ENCODE results near the gene ST7L. TPM values are rescaled to one million over a fixed set of nuclear protein-coding genes. Genes with fewer than 3 reads are reported as not detected.

ST7L gene
- total RNA-seq, 3 donors from 2014 or later (not counting 1 experiment from before 2014, with no cell fraction given): 23.5 to 32.3 (median 30.1) TPM

- H3K36me3 Mint-ChIP-seq: no peaks in the 10 kb centered on the region
- Histone ChIP-seq H3K9me3 (ENCODE audit: control insufficient read depth, insufficient read depth, low read length) (no peaks in the 10 kb centered on the region), H3K36me3 (ENCODE audit: control insufficient read depth, insufficient read depth, low read length) (no peaks in the 10 kb centered on the region), H3K4me3 (ENCODE audit: low read length) (no peak overlapping the region), H3K4me1 (ENCODE audit: control insufficient read depth, insufficient read depth, low read length) (peaks cover 16% of the 10 kb centered on the region), H3K27ac (ENCODE audit: low read length) (no peak overlapping the region), H3K27me3 (ENCODE audit: control insufficient read depth, insufficient read depth, low read length) (peaks cover 13% of the 10 kb centered on the region)
- no peak for TF ChIP-seq CTCF (IDR thresholded peaks at IDR 0.05)
- intact Hi-C loops (cut with micrococcal nuclease): loop anchor here (10.0 kb wide), 1 partner anchor 295 kb away; no protein-coding TSS in a partner anchor
- peaks cover 0 to 8% of the 10 kb centered on the region in 2 donors for H3K4me1 Mint-ChIP-seq
- H3K27ac Mint-ChIP-seq: no peak overlapping the region
- H3K4me3 Mint-ChIP-seq: peak overlapping the region; percentile 78
- 52% methylated on average over 16 of the region's 16 CpGs for WGBS (ENCODE audit: insufficient coverage)
- H3K27me3 Mint-ChIP-seq (ENCODE audit: low read depth in 2 of 2): peaks cover 21 to 32% of the 10 kb centered on the region in 2 donors
- ATAC-seq: no peak
- no peak for DNase-seq
- H3K9me3 Mint-ChIP-seq: no peaks in the 10 kb centered on the region
Measured at GRCh38 chr1:112509660-112510178, 109.2 kb downstream of the ST7L start.

GRCh38 chr1:112509005-112509659 lies 109.8 kb downstream of the ST7L start:
- Histone ChIP-seq H3K9me3 (ENCODE audit: control insufficient read depth, insufficient read depth, low read length) (no peaks in the 10 kb centered on the region), H3K4me1 (ENCODE audit: control insufficient read depth, insufficient read depth, low read length) (peaks cover 16% of the 10 kb centered on the region), H3K36me3 (ENCODE audit: control insufficient read depth, insufficient read depth, low read length) (no peaks in the 10 kb centered on the region), H3K4me3 (ENCODE audit: low read length) (peak overlapping the region; percentile 45), H3K27me3 (ENCODE audit: control insufficient read depth, insufficient read depth, low read length) (peaks cover 13% of the 10 kb centered on the region), H3K27ac (ENCODE audit: low read length) (no peak overlapping the region)
- H3K9me3 Mint-ChIP-seq: no peaks in the 10 kb centered on the region
- H3K4me3 Mint-ChIP-seq: peak overlapping the region; percentile 78
- ATAC-seq (peak; percentile 46 to 61 (median 47)), DNase-seq (peak; percentile 27 to 52)
- TF ChIP-seq CTCF (IDR thresholded peaks at IDR 0.05): no peak
- H3K27ac Mint-ChIP-seq: no peak overlapping the region
- H3K36me3 Mint-ChIP-seq: no peaks in the 10 kb centered on the region
- peaks cover 27 to 38% of the 10 kb centered on the region in 2 donors for H3K27me3 Mint-ChIP-seq (ENCODE audit: low read depth in 2 of 2)
- 12% methylated on average over 66 of the region's 66 CpGs for WGBS (ENCODE audit: insufficient coverage)
- intact Hi-C loops (cut with micrococcal nuclease): loop anchor here (10.0 kb wide), 1 partner anchor 296 kb away; no protein-coding TSS in a partner anchor
- peaks cover 0 to 8% of the 10 kb centered on the region in 2 donors for H3K4me1 Mint-ChIP-seq

GRCh38 chr1:112508278-112509004 lies 110.5 kb downstream of the ST7L start, which contains the start of gene WNT2B:
Gene WNT2B, plus strand, starts transcription at chr1:112508965. Its CDS starts 298 bp downstream, at chr1:112509263.
- no peak for TF ChIP-seq CTCF (IDR thresholded peaks at IDR 0.05)
- peaks cover 31 to 44% of the 10 kb centered on the region in 2 donors for H3K27me3 Mint-ChIP-seq (ENCODE audit: low read depth in 2 of 2)
- Histone ChIP-seq H3K27ac (ENCODE audit: low read length) (no peak within 1 kb of the TSS), H3K4me3 (ENCODE audit: low read length) (peak within 1 kb of the TSS; percentile 45), H3K9me3 (ENCODE audit: control insufficient read depth, insufficient read depth, low read length) (no peaks in the 10 kb centered on the region), H3K4me1 (ENCODE audit: control insufficient read depth, insufficient read depth, low read length) (peaks cover 16% of the 10 kb centered on the region), H3K27me3 (ENCODE audit: control insufficient read depth, insufficient read depth, low read length) (peaks cover 15% of the 10 kb centered on the region), H3K36me3 (ENCODE audit: control insufficient read depth, insufficient read depth, low read length) (no peaks in the 10 kb centered on the region)
- H3K4me1 Mint-ChIP-seq: peaks cover 0 to 8% of the 10 kb centered on the region in 2 donors
- ATAC-seq (peak; percentile 69 to 78 (median 74)), DNase-seq (peak; percentile 33 to 74)
- H3K9me3 Mint-ChIP-seq: no peaks in the 10 kb centered on the region
- intact Hi-C loops (cut with micrococcal nuclease): loop anchor here (10.0 kb wide), 1 partner anchor 296 kb away; no protein-coding TSS in a partner anchor
- H3K27ac Mint-ChIP-seq: peak within 1 kb of the TSS in 1 of 2 donors; percentile 29
- WGBS (ENCODE audit: insufficient coverage): under 1% methylated on average over 69 of the region's 69 CpGs
- H3K36me3 Mint-ChIP-seq: no peaks in the 10 kb centered on the region
- peak within 1 kb of the TSS; percentile 89 for H3K4me3 Mint-ChIP-seq

All from natural killer cell (primary cell).